Testis (tissue), 3 donors: ENCODE data around the gene ARPC1A. TPM values are rescaled to one million over a fixed set of nuclear protein-coding genes. Genes with fewer than 3 reads are reported as not detected.

ENCODE experiments used
- DNase-seq: peaks from one replicate; pipeline ENCODE4 v3.0.0-alpha.2; 2019
- H3K27ac ChIP-seq, 2 donors: fragments of 200-600 bp; sonication (generic); one replicate each; pipeline ENCODE4 v1.5.1; 2019
- H3K27me3 ChIP-seq: fragments of 200-600 bp; sonication (generic); one replicate; pipeline ENCODE4 v1.5.1; 2019
- H3K36me3 ChIP-seq: fragments of 200-600 bp; sonication (generic); one replicate; pipeline ENCODE4 v1.5.1; 2017; ENCODE audit warnings: low read depth; ENCODE audit errors: missing control alignments
- H3K4me1 ChIP-seq: fragments of 200-600 bp; sonication (generic); one replicate; pipeline ENCODE4 v1.5.1; 2019
- H3K4me3 ChIP-seq, 2 donors: fragments of 200-600 bp; sonication (generic); one replicate each; pipeline ENCODE4 v1.5.1; 2017 to 2019
- H3K9me3 ChIP-seq: fragments of 200-600 bp; sonication (generic); one replicate; pipeline ENCODE4 v1.5.1; 2017
- POLR2A ChIP-seq: fragments of 450-650 bp; IDR thresholded peaks from one replicate; pipeline ENCODE4 v1.6.1; 2017; ENCODE audit warnings: antibody characterized with exemption, mild to moderate bottlenecking, moderate library complexity
- WGBS, 2 donors: methylation state at CpG; one replicate each; pipeline ENCODE4 v1.1.5; 2018; 5-methylcytosine and 5-hydroxymethylcytosine counted together
- intact Hi-C: fragments of 100-400 bp; cut with DNase I; formaldehyde crosslinking; loops from one replicate; pipeline ENCODE4 v1.15.1; 2023; ENCODE audit warnings: low total_unique reads
- polyA plus RNA-seq: library from polyadenylated mRNA; stranded (reverse); fragments of 350-450 nt; fragmentation: Illumina TruSeq; extraction: RNeasy Lipid Tissue Mini Kit (QIAGEN cat#74804); gene quantifications from one replicate; pipeline ENCODE4 v1.2.3, GENCODE V29; 2014; ENCODE audit warnings: low read depth, low replicate concordance; ENCODE audit not compliant: insufficient read depth
- total RNA-seq, 2 donors: library from RNA; depleted of rRNA; stranded (reverse); fragments of >200 nt; gene quantifications; one replicate each; pipeline ENCODE4 v1.2.3, GENCODE V29; 2016
- TF ChIP-seq, protein P1 (sequence below), 3 experiments: fragments of 450-650 bp in 2 of 3; fragments of 200-600 bp in 1 of 3; sonication (generic) in 1 of 3; IDR thresholded peaks; one replicate each; pipeline ENCODE4 v1.5.1; 2016 to 2019; ENCODE audit warnings: antibody characterized with exemption in 3 of 3, mild to moderate bottlenecking in 2 of 3, moderate library complexity in 1 of 3

The ARPC1A gene
- total and polyA plus RNA-seq, 3 donors from 2014 or later, result 91.8 to 120 (median 117) TPM

GRCh38 chr7:99301496-99301895, 24.2 kb upstream of the ARPC1A start:
- Histone ChIP-seq H3K27ac (no peak overlapping the region), H3K27me3 (no peaks in the 10 kb centered on the region), H3K9me3 (no peaks in the 10 kb centered on the region), H3K4me3 (no peak overlapping the region), H3K4me1 (no peaks in the 10 kb centered on the region), H3K36me3 (no peaks in the 10 kb centered on the region)
- DNase-seq, result no peak
- 85 to 92% methylated on average over 19 of the region's 19 CpGs for WGBS, 2 donors
- intact Hi-C loops, result no loop called here
- TF ChIP-seq POLR2A, result no peak
- TF ChIP-seq, protein P1, sequence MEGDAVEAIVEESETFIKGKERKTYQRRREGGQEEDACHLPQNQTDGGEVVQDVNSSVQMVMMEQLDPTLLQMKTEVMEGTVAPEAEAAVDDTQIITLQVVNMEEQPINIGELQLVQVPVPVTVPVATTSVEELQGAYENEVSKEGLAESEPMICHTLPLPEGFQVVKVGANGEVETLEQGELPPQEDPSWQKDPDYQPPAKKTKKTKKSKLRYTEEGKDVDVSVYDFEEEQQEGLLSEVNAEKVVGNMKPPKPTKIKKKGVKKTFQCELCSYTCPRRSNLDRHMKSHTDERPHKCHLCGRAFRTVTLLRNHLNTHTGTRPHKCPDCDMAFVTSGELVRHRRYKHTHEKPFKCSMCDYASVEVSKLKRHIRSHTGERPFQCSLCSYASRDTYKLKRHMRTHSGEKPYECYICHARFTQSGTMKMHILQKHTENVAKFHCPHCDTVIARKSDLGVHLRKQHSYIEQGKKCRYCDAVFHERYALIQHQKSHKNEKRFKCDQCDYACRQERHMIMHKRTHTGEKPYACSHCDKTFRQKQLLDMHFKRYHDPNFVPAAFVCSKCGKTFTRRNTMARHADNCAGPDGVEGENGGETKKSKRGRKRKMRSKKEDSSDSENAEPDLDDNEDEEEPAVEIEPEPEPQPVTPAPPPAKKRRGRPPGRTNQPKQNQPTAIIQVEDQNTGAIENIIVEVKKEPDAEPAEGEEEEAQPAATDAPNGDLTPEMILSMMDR (IDR thresholded peaks at IDR 0.05), result no peak

- H3K27me3 ChIP-seq, result no peaks in the 10 kb centered on the region
- H3K36me3 ChIP-seq, result no peaks in the 10 kb centered on the region
- no peak overlapping the region for H3K4me3 ChIP-seq
- no peak for TF ChIP-seq POLR2A
- TF ChIP-seq, protein P1 (IDR thresholded peaks at IDR 0.05), result no peak
- no peak overlapping the region for H3K27ac ChIP-seq
- no peak for DNase-seq
- no peaks in the 10 kb centered on the region for H3K9me3 ChIP-seq
- intact Hi-C loops, result no loop called here
- 79 to 84% methylated on average over 16 of the region's 16 CpGs for WGBS, 2 donors
- H3K4me1 ChIP-seq, result no peaks in the 10 kb centered on the region
These were observed 20.0 kb upstream of the ARPC1A start for GRCh38 chr7:99305473-99306260.

GRCh38 chr7:99308461-99309074, 17.1 kb upstream of the ARPC1A start:
- H3K27ac ChIP-seq, result no peak overlapping the region
- H3K4me1 ChIP-seq, result peaks cover 7% of the 10 kb centered on the region
- 90 to 93% methylated on average over 7 of the region's 7 CpGs for WGBS, 2 donors
- no peaks in the 10 kb centered on the region for H3K27me3 ChIP-seq
- intact Hi-C loops, result no loop called here
- no peaks in the 10 kb centered on the region for H3K9me3 ChIP-seq
- no peak for DNase-seq
- no peak overlapping the region for H3K4me3 ChIP-seq
- TF ChIP-seq POLR2A, result no peak
- TF ChIP-seq, protein P1 (IDR thresholded peaks at IDR 0.05), result no peak
- no peaks in the 10 kb centered on the region for H3K36me3 ChIP-seq

DNA sequence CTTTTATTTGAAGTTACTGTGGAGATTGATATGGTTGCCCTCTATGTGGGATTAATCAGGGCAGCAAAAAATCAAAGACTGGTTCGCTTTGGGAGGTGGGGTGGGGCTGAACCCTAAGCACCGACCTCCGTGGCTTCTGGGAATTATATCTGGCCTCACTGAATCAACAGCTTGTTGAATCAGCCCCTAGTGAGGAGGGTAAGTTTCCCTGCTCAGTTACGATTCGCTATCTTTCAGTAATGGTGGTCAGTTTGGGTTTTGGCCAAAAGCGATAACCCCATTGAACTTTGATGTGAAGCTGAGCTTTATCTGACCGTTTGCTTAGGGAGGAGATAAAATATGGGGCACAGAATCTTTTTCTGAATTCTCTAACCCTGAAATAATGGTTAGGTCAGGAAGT, 16.6 kb upstream of the ARPC1A start:
- H3K27ac ChIP-seq, result no peak overlapping the region
- intact Hi-C loops, result no loop called here
- H3K27me3 ChIP-seq, result no peaks in the 10 kb centered on the region
- H3K4me1 ChIP-seq, result peaks cover 7% of the 10 kb centered on the region
- no peak overlapping the region for H3K4me3 ChIP-seq
- WGBS, 2 donors, result 86 to 89% methylated on average over 7 of the region's 7 CpGs
- H3K9me3 ChIP-seq, result no peaks in the 10 kb centered on the region
- no peaks in the 10 kb centered on the region for H3K36me3 ChIP-seq
- no peak for TF ChIP-seq POLR2A
- TF ChIP-seq, protein P1 (IDR thresholded peaks at IDR 0.05), result no peak
- DNase-seq, result no peak
